ENCODE data around the gene TINAGL1.
"Not testable (repeated sequence)": the region's sequence is repeated elsewhere in the genome, so short reads cannot be mapped to it uniquely, and the experiment has no call there.

The TINAGL1 gene

GRCh38 chr1:31583995-31584868 is 7.9 kb downstream of the TINAGL1 start:
- Histone ChIP-seq H3K36me3 (no peaks in the 10 kb centered on the region), H3K4me3 (ENCODE audit: low read depth, low read length) (no peak overlapping the region), H3K27ac (no peak overlapping the region), H3K27me3 (ENCODE audit: insufficient read depth, low read depth, severe bottlenecking) (no peaks in the 10 kb centered on the region), H3K9me3 (ENCODE audit: severe bottlenecking) (no peaks in the 10 kb centered on the region)
- DNase-seq, result no peak
- no peak for TF ChIP-seq CTCF (IDR thresholded peaks at IDR 0.05; ENCODE audit: low read depth, low read length)

DNA sequence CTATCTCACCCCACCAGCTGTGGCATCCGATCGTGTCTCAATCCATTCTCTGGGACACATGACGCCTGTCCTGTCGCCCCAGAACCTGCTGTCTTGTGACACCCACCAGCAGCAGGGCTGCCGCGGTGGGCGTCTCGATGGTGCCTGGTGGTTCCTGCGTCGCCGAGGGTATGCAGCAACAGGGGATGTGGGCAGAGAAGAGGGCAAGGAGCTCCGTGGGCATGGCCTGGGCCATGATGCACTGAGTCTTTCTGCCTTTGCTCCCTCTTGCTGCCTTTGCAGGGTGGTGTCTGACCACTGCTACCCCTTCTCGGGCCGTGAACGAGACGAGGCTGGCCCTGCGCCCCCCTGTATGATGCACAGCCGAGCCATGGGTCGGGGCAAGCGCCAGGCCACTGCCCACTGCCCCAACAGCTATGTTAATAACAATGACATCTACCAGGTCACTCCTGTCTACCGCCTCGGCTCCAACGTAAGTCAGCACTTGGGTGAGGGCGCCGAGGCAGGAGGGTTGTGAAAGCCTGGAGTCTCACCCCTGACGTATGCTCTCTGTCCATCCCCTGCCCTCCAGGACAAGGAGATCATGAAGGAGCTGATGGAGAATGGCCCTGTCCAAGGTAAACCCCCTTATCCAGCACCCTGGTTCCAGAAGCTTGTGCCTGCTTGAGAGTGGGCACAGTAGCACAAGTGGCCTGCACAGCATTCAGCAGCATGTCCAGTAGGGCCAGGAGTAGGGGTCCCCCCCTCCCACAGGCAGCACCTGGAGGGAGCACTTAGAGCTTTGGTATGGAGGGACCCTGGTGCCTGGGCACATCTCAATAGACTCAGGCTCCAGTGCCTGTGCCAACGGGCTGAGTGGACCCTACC is 8.8 kb downstream of the TINAGL1 start:
- Histone ChIP-seq H3K36me3 (no peaks in the 10 kb centered on the region), H3K4me3 (ENCODE audit: low read depth, low read length) (no peak overlapping the region), H3K27ac (no peak overlapping the region), H3K27me3 (ENCODE audit: insufficient read depth, low read depth, severe bottlenecking) (no peaks in the 10 kb centered on the region), H3K9me3 (ENCODE audit: severe bottlenecking) (no peaks in the 10 kb centered on the region)
- DNase-seq, result no peak
- TF ChIP-seq CTCF (IDR thresholded peaks at IDR 0.05; ENCODE audit: low read depth, low read length), result no peak

GRCh38 chr1:31585736-31586365 is 9.5 kb downstream of the TINAGL1 start:
- Histone ChIP-seq H3K9me3 (ENCODE audit: severe bottlenecking) (no peaks in the 10 kb centered on the region), H3K36me3 (no peaks in the 10 kb centered on the region), H3K4me3 (ENCODE audit: low read depth, low read length) (no peak overlapping the region), H3K27ac (no peak overlapping the region), H3K27me3 (ENCODE audit: insufficient read depth, low read depth, severe bottlenecking) (no peaks in the 10 kb centered on the region)
- no peak for DNase-seq
- TF ChIP-seq CTCF (IDR thresholded peaks at IDR 0.05; ENCODE audit: low read depth, low read length), result no peak

- Histone ChIP-seq H3K27me3 (ENCODE audit: insufficient read depth, low read depth, severe bottlenecking) (no peaks in the 10 kb centered on the region), H3K9me3 (ENCODE audit: severe bottlenecking) (no peaks in the 10 kb centered on the region), H3K27ac (no peak overlapping the region), H3K36me3 (no peaks in the 10 kb centered on the region), H3K4me3 (ENCODE audit: low read depth, low read length) (no peak overlapping the region)
- DNase-seq, result no peak
- no peak for TF ChIP-seq CTCF (IDR thresholded peaks at IDR 0.05; ENCODE audit: low read depth, low read length)
Measured at GRCh38 chr1:31586376-31587327, 10.3 kb downstream of the TINAGL1 start.

DNA sequence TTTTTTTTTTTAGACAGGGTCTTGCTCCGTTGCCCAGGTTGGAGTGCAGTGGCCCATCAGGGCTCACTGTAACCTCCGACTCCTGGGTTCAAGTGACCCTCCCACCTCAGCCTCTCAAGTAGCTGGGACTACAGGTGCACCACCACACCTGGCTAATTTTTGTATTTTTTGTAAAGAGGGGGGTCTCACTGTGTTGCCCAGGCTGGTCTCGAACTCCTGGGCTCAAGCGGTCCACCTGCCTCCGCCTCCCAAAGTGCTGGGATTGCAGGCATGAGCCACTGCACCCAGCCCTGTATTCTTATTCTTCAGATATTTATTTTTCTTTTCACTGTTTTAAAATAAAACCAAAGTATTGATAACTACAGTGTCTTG is 11.0 kb downstream of the TINAGL1 start:
- H3K9me3 ChIP-seq (ENCODE audit: severe bottlenecking); DNase-seq; H3K36me3 ChIP-seq; H3K4me3 ChIP-seq (ENCODE audit: low read depth, low read length); H3K27me3 ChIP-seq (ENCODE audit: insufficient read depth, low read depth, severe bottlenecking); H3K27ac ChIP-seq: not testable (repeated sequence)
